ENCODE data around the gene C17orf107.

Gene C17orf107

DNA sequence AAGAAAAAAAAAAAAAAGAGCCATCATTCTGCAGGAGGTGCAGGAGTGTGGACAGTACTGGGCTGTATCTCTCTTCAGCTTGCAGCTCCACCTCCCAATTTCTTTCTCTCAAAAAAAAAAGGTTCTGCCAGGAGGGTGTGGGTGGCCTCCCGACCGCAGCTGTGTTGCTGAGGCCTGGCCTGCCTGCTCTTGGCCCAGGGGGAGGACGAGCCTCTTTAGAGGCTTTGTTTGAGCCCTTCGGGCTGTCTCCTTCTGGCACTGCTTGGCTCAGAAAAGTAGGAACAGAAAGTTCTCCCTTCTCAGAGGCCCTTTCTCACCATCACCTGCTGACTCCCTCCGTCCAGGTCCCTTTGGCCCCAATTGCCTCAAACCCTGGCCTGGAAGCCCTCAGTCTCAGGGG, 22.2 kb upstream of the C17orf107 start:
- DNase-seq (ENCODE audit: low spot score): no peak

DNA sequence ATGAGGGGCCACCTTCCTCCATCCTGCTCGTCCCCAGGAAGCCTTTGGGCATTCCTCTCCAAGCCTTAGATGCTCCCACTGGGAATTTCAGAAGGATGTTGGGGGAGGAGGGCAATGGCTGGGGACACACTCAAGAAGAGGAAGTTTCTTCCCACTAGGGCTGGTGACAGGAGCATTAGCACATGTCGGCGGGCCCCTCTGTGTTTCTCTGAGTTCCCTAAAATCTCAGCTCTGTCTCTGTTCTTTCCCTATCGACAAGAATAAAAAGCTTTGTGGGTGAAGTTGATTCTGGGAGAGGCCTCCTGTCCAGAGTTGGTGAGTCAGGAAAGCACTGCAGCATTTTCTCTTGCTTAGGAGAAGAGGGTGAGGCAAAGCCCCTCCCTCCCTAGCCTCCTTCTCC, 19.7 kb upstream of the C17orf107 start:
- no peak for DNase-seq (ENCODE audit: low spot score)

DNA sequence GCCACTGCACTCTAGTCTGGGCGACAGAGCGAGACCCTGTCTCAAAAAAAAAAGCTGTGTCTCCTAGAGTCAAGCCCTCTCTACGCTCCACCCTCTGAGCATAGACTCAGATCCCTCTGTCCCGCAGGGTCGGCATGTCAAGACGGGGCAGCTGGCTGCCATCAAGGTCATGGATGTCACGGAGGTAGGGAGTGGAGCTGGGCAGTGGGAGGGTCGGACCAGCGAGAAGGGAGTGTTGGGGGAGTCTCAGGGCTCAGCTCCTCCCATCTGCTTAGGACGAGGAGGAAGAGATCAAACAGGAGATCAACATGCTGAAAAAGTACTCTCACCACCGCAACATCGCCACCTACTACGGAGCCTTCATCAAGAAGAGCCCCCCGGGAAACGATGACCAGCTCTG, 18.5 kb upstream of the C17orf107 start:
- no peak for DNase-seq (ENCODE audit: low spot score)

DNA sequence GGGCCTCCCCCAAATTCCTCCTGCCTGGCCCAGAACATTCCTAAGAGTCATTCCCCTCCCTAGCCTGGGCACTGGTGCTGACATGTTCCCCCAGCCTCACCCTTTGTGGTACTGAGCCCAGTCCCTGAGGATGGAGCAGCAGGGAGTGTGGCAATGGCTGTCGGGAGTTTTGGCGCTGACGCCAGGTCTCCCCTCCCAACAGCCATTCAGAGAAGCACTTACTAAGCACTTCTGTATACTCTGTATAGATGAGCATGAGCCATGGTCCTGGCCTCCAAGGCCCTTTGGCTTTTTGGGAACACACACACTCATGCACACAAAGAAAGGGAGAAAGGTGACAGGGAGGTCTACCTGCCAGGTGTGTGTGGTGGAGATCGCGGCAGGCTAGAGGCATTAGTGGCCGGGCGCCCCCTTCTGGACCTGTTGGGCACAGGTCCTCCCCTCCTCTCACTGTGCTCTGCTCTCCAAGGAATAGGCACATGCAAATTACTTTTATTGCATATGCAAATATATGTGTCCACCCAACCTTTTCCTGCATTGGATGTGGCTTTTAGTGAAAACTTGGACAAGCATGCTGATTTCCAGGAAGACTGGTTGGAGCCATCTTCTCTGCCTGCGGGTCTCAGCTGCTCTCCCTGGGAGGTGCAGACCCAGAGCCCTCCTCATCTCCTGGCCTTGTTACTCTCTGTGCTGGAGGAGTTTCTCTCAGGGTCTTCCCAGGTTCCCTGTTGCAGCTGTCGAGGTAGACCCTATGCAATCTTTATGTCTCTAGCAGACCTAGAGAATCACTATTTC, 17.4 kb upstream of the C17orf107 start:
- DNase-seq (ENCODE audit: low spot score): peak; percentile 61

DNA sequence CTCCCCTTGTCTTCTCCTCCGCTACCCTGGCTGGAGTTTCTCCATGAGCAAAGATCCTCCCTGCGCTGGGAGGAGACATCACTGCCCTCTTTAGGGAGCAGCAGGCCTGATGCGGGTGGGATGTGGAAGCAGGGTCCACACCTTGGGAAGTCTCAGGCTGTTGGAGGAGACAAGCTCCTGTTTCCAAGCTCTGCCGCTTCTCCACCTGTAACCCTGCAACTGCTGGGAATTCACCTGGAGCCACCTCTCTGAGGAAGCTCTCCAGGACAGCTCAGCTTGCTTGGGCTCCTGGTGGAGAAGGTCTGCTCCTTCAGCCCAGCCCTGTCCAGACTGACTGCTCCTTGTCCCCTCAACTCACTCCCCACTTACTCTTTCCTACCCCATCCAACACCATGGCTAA, 14.8 kb upstream of the C17orf107 start:
- no peak for DNase-seq (ENCODE audit: low spot score)

DNA sequence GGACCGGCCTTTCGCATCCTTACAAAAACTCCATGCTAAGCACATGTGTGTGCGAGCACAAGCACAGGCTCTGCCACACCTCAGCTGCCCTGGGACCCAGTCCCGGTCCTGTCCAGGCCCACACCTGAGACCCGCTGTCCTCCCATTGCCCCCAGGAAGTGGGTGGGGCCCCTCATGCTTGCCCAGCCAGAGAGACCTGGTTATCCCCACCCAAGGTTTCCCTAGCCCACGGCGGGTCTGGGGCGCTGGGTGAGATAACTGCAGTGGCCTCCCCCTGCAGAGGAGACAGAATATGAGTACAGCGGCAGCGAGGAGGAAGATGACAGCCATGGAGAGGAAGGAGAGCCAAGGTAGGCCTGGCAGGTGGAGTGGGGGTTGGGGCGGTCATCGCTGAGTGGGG, 12.5 kb upstream of the C17orf107 start:
- DNase-seq (ENCODE audit: low spot score): no peak

DNA sequence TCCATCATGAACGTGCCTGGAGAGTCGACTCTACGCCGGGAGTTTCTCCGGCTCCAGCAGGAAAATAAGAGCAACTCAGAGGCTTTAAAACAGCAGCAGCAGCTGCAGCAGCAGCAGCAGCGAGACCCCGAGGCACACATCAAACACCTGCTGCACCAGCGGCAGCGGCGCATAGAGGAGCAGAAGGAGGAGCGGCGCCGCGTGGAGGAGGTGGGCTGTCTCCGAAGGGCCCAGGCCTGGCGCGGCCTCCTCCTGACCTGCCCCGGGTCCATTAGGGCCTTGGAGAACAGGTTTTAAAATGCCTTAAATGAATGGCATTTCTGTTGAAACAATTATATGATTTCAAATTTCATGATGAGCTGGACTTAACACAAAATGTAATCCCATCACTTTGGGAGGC, 11.8 kb upstream of the C17orf107 start:
- no peak for DNase-seq (ENCODE audit: low spot score)

DNA sequence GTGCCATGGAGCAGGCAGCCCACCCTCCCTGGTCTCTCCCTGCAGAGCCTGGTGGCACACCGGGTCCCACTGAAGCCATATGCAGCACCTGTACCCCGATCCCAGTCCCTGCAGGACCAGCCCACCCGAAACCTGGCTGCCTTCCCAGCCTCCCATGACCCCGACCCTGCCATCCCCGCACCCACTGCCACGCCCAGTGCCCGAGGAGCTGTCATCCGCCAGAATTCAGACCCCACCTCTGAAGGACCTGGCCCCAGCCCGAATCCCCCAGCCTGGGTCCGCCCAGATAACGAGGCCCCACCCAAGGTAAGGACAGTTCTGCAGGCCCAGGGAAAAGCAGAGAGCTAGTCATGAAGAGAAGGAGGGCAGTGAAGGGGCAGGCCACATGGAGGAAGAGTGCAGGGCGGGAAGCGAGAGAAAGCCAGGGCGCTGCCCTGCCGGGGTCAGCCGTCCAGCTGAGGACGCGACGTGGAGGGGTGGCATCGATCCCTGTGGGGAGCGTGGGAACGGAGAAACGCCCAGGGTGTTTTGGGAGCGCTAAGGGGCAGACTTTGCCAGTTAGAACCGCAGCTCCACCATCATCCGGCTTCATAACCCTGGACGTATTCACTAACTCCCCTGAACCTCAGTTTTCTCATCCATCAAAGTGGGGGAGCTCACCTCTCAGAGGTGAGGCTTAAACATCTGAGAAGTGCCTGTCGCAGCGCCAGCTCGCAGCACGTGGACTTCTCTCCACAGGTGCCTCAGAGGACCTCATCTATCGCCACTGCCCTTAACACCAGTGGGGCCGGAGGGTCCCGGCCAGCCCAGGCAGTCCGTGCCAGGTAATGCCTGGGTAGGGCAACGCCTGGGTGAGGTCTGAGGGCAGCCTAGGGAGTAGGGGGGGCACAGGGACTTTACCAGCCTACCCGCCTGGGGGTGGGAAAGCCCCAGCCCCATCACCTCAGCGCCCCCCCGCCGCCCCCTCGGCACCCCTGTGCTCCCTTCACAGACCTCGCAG, 7.6 kb upstream of the C17orf107 start:
- no peak for DNase-seq (ENCODE audit: low spot score)

DNA sequence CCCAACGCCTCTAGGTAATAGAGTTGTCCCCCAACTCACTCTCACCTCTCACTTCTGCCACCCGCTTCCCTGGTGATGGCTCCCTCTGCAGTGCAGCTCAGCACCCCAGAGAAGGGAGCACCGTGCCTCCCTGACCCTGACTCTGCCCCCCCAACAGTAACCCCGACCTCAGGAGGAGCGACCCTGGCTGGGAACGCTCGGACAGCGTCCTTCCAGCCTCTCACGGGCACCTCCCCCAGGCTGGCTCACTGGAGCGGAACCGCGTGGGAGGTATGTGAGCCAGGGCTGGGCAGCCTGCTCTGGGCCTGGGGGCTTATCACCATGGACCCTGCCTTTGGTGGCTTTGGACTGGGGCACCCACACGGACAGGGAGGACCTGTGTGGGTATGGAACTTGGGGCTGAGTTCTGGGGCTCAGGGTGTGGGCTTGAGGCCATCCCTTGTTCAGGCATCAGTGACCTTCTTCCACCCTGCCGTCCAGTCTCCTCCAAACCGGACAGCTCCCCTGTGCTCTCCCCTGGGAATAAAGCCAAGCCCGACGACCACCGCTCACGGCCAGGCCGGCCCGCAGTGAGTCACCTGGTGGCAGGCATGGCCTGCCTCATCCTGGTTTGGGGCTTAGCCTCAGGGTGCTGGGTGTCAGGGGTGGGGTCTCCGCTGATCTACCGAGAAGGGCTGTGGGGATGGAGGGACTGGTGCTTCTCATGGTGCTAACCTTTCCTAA, 6.7 kb upstream of the C17orf107 start:
- no peak for DNase-seq (ENCODE audit: low spot score)

DNA sequence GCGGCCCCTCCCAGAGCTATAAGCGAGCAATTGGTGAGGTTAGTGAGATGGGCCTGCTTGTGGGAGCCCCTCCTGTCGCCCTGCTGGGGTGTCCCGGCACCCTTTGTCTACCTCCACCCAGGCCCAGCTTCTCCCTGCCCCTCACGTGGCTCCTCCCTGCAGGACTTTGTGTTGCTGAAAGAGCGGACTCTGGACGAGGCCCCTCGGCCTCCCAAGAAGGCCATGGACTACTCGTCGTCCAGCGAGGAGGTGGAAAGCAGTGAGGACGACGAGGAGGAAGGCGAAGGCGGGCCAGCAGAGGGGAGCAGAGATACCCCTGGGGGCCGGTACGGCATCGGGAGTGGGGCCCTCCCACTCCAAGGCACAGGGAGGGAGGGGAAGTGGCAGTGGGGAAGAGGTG, 6.1 kb upstream of the C17orf107 start:
- DNase-seq (ENCODE audit: low spot score): no peak

DNA sequence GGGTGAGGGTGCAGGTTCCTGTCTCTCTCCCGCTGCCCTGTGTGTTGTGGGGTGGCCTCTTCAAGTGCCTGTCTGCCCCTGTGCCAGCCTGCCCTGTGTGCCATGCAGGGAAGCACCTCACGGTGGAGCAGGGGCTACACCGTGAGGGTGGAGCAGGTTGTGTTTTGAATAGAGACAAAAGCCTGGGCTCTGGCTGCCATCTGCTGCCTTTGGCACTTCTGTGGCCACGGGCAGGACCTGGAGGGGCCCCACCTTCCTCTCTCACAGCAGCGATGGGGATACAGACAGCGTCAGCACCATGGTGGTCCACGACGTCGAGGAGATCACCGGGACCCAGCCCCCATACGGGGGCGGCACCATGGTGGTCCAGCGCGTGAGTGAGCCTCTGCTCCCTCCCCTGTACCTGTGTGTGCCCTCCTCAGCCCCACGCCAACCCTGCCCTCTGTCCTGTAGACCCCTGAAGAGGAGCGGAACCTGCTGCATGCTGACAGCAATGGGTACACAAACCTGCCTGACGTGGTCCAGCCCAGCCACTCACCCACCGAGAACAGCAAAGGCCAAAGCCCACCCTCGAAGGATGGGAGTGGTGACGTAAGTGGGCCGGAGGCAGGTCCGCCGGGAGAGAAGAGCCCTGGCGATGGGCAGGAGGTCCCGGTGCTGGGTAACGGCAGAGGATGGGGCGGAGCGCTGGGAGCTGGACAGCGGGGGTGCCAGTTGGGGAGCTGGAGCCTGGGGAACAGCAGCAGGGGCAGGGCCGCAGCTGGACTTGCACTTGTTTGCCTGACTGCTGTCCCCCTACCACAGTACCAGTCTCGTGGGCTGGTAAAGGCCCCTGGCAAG, 5.4 kb upstream of the C17orf107 start:
- DNase-seq (ENCODE audit: low spot score): no peak

DNA sequence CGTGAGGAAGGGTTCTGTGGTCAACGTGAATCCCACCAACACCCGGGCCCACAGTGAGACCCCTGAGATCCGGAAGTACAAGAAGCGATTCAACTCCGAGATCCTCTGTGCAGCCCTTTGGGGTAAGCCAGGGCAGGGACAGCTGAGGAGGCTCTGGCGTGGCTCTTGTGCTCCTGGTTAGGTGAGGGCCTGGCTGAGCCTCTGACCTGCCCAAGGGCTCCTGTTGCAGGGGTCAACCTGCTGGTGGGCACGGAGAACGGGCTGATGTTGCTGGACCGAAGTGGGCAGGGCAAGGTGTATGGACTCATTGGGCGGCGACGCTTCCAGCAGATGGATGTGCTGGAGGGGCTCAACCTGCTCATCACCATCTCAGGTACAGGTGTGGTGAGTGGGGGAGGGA, 4.2 kb upstream of the C17orf107 start:
- no peak for DNase-seq (ENCODE audit: low spot score)

DNA sequence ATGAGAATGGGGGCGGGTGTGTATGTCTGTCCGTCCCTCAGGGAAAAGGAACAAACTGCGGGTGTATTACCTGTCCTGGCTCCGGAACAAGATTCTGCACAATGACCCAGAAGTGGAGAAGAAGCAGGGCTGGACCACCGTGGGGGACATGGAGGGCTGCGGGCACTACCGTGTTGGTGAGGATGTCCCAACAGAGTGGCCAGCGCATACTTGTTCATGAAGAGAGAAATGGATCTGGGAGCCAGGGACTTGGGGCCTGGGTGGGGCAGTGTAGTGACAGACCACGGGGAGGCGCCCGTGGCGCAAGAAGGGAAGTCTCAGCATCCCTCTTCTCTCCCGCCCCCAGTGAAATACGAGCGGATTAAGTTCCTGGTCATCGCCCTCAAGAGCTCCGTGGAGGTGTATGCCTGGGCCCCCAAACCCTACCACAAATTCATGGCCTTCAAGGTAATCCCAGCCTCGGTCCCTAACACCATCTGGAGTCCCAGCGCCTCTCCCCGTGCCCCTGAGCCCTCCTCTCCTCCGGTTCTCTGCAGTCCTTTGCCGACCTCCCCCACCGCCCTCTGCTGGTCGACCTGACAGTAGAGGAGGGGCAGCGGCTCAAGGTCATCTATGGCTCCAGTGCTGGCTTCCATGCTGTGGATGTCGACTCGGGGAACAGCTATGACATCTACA, 3.5 kb upstream of the C17orf107 start:
- DNase-seq (ENCODE audit: low spot score): no peak

DNA sequence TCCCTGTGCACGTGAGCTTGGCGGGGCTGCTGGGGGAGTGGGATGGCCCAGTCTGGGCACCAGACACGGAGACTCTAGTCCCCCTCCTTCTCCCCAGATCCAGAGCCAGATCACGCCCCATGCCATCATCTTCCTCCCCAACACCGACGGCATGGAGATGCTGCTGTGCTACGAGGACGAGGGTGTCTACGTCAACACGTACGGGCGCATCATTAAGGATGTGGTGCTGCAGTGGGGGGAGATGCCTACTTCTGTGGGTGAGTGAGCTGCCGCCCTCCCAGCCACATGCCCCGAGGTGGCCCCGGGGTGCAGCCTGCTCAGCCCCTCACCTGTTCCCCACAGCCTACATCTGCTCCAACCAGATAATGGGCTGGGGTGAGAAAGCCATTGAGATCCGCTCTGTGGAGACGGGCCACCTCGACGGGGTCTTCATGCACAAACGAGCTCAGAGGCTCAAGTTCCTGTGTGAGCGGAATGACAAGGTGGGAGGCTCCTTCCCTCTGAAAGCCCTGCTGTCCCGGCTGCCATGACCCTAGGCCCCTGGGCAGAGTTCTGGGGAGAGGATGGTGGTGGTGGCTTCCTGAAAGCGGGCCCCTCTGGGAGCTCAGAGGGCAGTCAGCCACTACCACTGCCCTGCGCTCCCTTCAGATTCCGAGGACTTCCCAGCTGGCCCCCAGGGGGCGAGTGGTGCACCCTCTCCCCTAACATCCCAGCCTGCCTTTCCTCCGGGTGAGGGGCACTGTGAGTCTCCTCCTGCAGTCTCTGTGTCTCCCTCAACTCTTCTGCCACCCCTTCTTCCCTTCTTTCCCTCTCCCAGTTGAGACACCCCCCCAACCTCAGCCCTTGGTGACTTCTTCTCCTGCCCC, 2.8 kb upstream of the C17orf107 start:
- no peak for DNase-seq (ENCODE audit: low spot score)

DNA sequence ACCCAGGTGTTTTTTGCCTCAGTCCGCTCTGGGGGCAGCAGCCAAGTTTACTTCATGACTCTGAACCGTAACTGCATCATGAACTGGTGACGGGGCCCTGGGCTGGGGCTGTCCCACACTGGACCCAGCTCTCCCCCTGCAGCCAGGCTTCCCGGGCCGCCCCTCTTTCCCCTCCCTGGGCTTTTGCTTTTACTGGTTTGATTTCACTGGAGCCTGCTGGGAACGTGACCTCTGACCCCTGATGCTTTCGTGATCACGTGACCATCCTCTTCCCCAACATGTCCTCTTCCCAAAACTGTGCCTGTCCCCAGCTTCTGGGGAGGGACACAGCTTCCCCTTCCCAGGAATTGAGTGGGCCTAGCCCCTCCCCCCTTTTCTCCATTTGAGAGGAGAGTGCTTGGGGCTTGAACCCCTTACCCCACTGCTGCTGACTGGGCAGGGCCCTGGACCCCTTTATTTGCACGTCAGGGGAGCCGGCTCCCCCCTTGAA, 2.1 kb upstream of the C17orf107 start:
- DNase-seq (ENCODE audit: low spot score): no peak

DNA sequence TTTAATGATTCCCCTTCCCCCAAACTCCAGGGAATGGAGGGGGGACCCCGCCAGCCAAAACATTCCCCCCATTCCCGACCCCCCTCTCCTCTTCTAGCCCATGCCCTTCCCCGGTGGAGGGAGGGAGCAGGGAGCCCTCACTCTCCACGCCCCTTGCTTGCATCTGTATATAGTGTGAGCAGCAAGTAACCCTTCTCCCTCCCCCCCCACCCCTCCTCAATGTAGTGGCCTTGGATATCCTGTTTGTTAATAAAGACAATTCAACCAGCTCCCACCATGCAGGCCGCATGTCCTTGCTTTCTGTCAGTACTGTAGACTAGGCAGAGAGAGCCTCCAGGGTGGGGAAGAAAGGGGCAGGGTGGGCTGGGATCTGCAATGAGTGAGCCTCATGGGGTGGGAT, 1.6 kb upstream of the C17orf107 start:
- no peak for DNase-seq (ENCODE audit: low spot score)

DNA sequence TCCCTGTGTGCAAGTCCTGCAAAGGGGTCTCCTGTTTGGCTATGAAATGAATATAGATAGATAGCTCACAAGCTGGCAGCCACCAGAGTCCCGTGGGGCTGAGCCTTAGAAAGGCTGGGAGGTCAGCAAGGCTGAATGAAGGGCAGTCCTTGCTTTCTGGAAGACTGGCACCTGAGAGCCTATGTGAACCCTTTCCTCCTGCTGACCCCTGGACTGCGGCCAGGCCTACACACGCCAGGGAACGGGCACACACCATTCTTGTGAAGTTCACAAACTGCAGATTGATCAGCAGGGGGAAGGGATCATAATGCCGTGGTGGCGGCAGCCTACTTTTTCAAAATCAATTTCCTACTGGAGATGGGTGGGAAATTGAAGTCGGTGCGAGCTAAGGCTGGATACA, 985 bp upstream of the C17orf107 start:
- DNase-seq (ENCODE audit: low spot score): no peak

DNA sequence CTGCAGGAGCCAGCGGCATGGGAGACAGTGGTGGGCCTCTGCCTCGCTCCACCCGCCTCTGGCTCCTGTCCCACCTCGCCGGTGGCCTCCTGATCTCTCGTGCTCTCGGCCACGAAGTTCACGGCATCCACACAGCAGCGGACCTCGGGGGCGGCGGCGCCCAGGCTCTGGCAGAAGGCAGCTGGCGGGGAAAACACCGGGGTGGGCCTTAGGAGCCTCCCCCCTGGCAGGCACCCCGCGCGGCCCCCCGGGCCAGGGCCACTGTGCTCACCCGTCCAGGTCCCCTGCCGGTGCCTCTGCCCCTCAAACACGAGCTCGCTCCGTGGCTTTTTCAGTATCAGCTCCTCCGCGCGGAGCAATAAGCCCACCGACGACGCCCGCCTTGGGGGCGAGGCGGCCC, 409 bp upstream of the C17orf107 start:
- DNase-seq (ENCODE audit: low spot score): no peak

DNA sequence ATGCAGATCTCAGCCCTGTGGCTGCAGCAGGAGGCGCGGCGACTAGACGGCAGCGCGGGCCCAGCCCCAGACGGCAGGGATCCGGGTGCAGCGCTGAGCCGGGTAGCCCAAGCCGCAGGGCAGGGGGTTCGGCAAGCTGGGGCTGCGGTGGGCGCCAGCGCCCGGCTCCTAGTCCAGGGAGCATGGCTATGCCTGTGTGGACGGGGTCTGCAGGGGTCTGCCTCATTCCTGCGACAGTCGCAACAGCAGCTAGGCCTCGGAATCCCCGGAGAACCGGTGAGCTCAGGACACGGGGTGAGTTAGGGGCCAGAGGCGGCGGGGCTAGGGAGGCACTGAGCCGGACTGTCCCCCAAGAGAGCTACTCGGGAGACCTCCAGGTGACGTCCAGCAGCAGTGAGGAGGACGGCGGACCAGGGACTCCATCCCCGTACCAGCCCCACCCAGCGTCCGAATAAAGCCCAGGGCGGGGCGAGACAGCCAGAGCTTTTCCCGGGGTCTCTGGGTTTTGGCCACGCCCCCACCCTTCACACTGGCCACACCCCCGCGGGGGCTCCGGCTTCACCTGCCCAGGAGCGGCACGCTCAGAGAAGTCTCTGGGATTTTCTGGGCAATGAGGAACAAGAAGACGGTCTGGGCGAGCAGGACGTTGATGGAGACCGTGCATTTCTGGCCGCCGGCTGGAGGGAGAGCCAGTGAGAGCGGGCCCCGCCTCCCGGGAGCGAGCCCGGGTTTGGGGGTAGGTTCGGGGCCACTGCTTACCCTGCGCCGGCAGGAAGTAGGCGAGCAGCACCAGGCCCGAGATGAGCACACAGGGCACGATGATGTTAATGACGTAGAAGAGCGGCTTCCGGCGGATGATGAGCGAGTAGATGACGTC, 1.1 kb downstream of the C17orf107 start:
- no peak for DNase-seq (ENCODE audit: low spot score)

Data from GM03348 (cell line).